Activated naive CD4-positive, alpha-beta T cell treated with anti-CD3 and anti-CD28 coated beads for 36 hours (primary cell): ENCODE data around the gene TSPAN14. TPM values are rescaled to one million over a fixed set of nuclear protein-coding genes. Genes with fewer than 3 reads are reported as not detected.
"Not testable (repeated sequence)": the region's sequence is repeated elsewhere in the genome, so short reads cannot be mapped to it uniquely, and the experiment has no call there.

Experiments
- CTCF ChIA-PET: fragments of 350-600 bp; sonication (Branson Sonifier 250); formaldehyde crosslinking; loops from one replicate; lab custom pipeline; 2021; ENCODE audit warnings: antibody characterized with exemption; lab: Charles Lee
- DNase-seq: peaks from one replicate; pipeline ENCODE4 v3.0.0-alpha.2; 2020
- H3K27ac Mint-ChIP-seq: one replicate; pipeline ENCODE4 v1.8.0; 2021; ENCODE audit warnings: mild to moderate bottlenecking, mixed read lengths
- H3K27me3 Mint-ChIP-seq: one replicate; pipeline ENCODE4 v1.8.0; 2021; ENCODE audit warnings: low read depth, mixed read lengths
- H3K36me3 Mint-ChIP-seq: one replicate; pipeline ENCODE4 v1.8.0; 2021; ENCODE audit warnings: low read depth, mixed read lengths
- H3K4me1 Mint-ChIP-seq: one replicate; pipeline ENCODE4 v1.8.0; 2021; ENCODE audit warnings: low read depth, mixed read lengths
- H3K4me3 Mint-ChIP-seq: one replicate; pipeline ENCODE4 v1.8.0; 2021; ENCODE audit warnings: mild to moderate bottlenecking, moderate library complexity, mixed read lengths
- H3K9me3 Mint-ChIP-seq: one replicate; pipeline ENCODE4 v1.8.0; 2021; ENCODE audit warnings: mixed read lengths
- intact Hi-C: fragments of 100-400 bp; cut with micrococcal nuclease; formaldehyde crosslinking; loops from one replicate; pipeline ENCODE4 v1.15.1; 2023
- total RNA-seq, 2 experiments: library from RNA; stranded (reverse); gene quantifications; one replicate each; pipeline ENCODE4 v1.2.3, GENCODE V29; 2021

TSPAN14 gene
- total RNA-seq, 2 experiments from 2014 or later, result 33.5 to 35.5 TPM

GRCh38 chr10:80539421-80540031, 85.4 kb downstream of the TSPAN14 start:
- intact Hi-C loops, result loop anchor here (5.0 to 10.0 kb wide), 2 partner anchors 385 to 462 kb away; partner anchors contain the start of gene TMEM254
- no peak overlapping the region for H3K4me3 Mint-ChIP-seq
- H3K27me3 Mint-ChIP-seq, result no peaks in the 10 kb centered on the region
- no peaks in the 10 kb centered on the region for H3K36me3 Mint-ChIP-seq
- H3K27ac Mint-ChIP-seq, result no peak overlapping the region
- CTCF ChIA-PET, result no interaction called here
- DNase-seq, result no peak
- peaks cover 12% of the 10 kb centered on the region for H3K4me1 Mint-ChIP-seq
- H3K9me3 Mint-ChIP-seq, result no peaks in the 10 kb centered on the region

DNA sequence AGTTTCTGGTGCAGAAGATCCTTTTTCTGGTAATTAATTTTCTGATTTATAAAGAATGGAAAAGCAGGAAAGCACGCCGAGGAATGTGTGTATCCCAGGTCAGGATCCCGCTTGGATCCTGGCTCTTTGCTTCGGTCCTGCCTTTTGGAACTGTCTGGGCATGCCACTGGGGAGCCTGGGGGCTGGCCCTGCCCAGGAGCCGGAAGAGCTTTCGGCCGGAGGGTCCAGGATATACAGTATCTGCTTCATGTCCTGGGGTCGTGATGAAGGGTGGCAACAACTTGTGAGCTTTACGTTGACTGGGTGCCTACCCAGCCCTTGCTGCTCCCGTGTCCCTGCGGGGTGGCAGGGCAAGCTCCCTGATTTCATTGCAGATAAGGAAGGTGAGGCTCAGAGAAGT, 86.0 kb downstream of the TSPAN14 start:
- CTCF ChIA-PET, result no interaction called here
- no peaks in the 10 kb centered on the region for H3K36me3 Mint-ChIP-seq
- intact Hi-C loops, result no loop called here
- no peaks in the 10 kb centered on the region for H3K9me3 Mint-ChIP-seq
- peaks cover 12% of the 10 kb centered on the region for H3K4me1 Mint-ChIP-seq
- H3K27me3 Mint-ChIP-seq, result no peaks in the 10 kb centered on the region
- H3K27ac Mint-ChIP-seq, result no peak overlapping the region
- no peak for DNase-seq
- H3K4me3 Mint-ChIP-seq, result no peak overlapping the region

- Mint-ChIP-seq H3K27ac (no peak overlapping the region), H3K27me3 (no peaks in the 10 kb centered on the region), H3K9me3 (no peaks in the 10 kb centered on the region), H3K4me1 (peaks cover 12% of the 10 kb centered on the region), H3K36me3 (no peaks in the 10 kb centered on the region), H3K4me3 (no peak overlapping the region)
- CTCF ChIA-PET, result no interaction called here
- intact Hi-C loops, result no loop called here
- DNase-seq, result no peak
These were observed 86.5 kb downstream of the TSPAN14 start for GRCh38 chr10:80540618-80540980.

DNA sequence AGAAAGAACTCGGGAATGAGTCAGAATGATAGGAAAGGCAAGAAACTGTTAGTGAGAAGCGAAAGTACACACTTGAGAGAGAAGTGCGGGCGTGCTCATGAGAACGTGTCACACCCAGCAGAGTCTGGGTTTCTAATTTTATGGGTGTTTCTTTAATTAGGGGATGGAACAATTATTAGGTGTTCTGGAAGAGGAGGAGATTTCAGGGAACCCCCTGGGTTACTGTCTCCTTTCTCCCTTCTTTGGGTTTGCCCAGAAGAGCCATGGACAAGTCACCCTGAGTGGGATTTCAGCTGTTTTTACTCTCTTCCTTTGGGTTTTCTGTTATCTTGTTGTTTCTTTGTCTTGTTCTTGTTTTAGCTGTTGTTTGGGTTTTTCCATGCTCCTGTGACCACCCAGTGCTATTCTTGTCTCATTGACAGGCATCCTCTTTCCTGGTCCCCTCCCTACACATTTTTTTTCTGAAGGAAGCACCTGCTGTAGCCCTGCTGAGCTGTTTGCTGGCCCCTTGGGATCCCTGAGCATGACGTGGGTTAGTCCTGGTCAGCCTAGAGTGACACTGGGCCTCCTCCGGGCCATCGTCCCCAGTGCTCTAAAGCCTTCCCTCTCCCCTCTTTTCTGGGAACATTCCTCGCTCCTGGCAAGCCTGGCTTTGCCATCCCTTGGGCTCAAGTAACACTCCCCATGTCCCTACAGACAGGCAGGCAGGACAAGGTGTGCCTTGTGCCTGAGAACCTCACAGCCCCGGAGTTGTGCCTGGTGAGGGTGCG, 87.1 kb downstream of the TSPAN14 start:
- Mint-ChIP-seq H3K4me3 (no peak overlapping the region), H3K4me1 (peaks cover 12% of the 10 kb centered on the region), H3K36me3 (no peaks in the 10 kb centered on the region), H3K27me3 (no peaks in the 10 kb centered on the region), H3K27ac (no peak overlapping the region), H3K9me3 (no peaks in the 10 kb centered on the region)
- intact Hi-C loops, result no loop called here
- CTCF ChIA-PET, result no interaction called here
- no peak for DNase-seq

DNA sequence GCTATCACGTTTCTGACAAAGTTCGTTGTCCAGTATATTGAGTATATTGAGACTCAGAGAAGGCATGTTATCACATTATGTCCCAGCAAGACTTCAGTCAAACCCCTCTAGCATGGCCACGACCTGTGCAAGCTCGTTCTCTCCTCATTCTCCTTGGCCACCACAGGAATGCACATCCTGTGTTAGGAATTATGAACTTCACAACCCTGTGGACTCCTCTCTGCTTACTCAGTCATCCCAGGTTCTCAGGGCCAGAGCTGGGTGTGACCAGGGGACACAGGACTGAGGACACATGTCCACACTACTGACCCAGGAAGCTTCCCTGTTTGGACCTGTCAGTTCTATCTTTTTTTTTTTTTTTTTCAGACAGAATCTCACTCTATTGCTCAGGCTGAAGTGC, 87.9 kb downstream of the TSPAN14 start:
- Mint-ChIP-seq H3K4me3 (no peak overlapping the region), H3K27ac (no peak overlapping the region), H3K36me3 (no peaks in the 10 kb centered on the region), H3K9me3 (no peaks in the 10 kb centered on the region), H3K27me3 (no peaks in the 10 kb centered on the region), H3K4me1 (peaks cover 10% of the 10 kb centered on the region)
- DNase-seq, result no peak
- CTCF ChIA-PET, result interaction anchor here (0.6 to 1.0 kb wide), 2 partner anchors 36 to 200 kb away, joined by 3 to 6 read pairs; no protein-coding TSS in a partner anchor
- intact Hi-C loops, result no loop called here

DNA sequence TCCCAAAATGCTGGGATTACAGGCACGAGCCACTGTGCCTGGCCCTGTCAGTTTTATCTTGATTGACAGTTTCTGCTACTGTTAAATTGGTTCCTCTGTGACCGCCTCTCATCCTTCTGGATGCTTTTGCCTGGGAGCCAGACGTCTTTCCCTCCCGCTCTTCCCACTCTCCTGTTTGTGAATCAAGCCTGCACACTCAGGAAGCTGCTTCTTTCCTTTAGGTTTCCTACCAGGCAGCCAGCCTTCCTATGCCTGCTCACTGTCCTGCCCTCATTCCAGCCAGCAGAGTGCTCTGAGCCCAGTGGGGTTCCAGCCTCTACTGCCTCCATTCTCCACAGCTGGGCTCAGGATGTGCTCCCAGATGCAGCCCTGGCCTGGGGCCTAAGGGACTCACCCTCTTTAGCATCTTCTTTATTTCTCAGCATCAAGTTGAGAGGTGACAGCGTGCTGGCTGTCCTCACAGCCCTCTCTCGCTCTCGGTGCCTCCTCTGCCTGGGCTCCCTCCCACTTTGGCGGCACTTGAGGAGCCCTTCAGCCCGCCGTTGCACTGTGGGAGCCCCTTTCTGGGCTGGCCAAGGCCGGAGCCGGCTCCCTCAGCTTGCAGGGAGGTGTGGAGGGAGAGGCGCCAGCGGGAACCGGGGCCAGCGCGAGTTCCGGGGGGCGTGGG, 88.7 kb downstream of the TSPAN14 start:
- intact Hi-C loops, result no loop called here
- no peaks in the 10 kb centered on the region for H3K36me3 Mint-ChIP-seq
- H3K27ac Mint-ChIP-seq, result no peak overlapping the region
- H3K4me3 Mint-ChIP-seq, result no peak overlapping the region
- CTCF ChIA-PET, result interaction anchor here (1.0 kb wide), 1 partner anchor 37 kb away, joined by 6 read pairs; no protein-coding TSS in a partner anchor
- peaks cover 10% of the 10 kb centered on the region for H3K4me1 Mint-ChIP-seq
- H3K9me3 Mint-ChIP-seq, result no peaks in the 10 kb centered on the region
- DNase-seq, result no peak
- no peaks in the 10 kb centered on the region for H3K27me3 Mint-ChIP-seq

DNA sequence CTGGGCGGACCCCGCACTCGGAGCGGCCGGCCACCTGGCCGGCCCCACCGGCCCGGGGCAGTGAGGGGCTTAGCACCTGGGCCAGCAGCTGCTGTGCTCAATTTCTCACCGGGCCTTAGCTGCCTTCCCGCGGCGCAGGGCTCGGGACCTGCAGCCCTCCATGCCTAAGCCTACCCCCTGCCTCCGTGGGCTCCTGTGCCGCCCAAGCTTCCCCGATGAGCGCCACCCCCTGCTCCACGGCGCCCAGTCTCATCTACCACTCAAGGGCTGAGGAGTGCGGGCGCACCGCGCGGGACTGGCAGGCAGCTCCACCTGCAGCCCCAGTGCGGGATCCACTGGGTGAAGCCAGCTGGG, 89.2 kb downstream of the TSPAN14 start:
- intact Hi-C loops, H3K36me3 Mint-ChIP-seq, CTCF ChIA-PET, H3K4me3 Mint-ChIP-seq, H3K27me3 Mint-ChIP-seq, H3K9me3 Mint-ChIP-seq, DNase-seq, H3K4me1 Mint-ChIP-seq, H3K27ac Mint-ChIP-seq: not testable (repeated sequence)

GRCh38 chr10:80544316-80544953, 90.3 kb downstream of the TSPAN14 start:
- intact Hi-C loops, result no loop called here
- H3K4me3 Mint-ChIP-seq, result no peak overlapping the region
- DNase-seq, result no peak
- CTCF ChIA-PET, result interaction anchor here (1.5 kb wide), 1 partner anchor 100 kb away, joined by 3 read pairs; no protein-coding TSS in a partner anchor
- H3K4me1 Mint-ChIP-seq, result peaks cover 10% of the 10 kb centered on the region
- no peak overlapping the region for H3K27ac Mint-ChIP-seq
- no peaks in the 10 kb centered on the region for H3K36me3 Mint-ChIP-seq
- H3K9me3 Mint-ChIP-seq, result no peaks in the 10 kb centered on the region
- H3K27me3 Mint-ChIP-seq, result peaks cover 3% of the 10 kb centered on the region

GRCh38 chr10:80545258-80545881, 91.3 kb downstream of the TSPAN14 start:
- no peak overlapping the region for H3K4me3 Mint-ChIP-seq
- peaks cover 10% of the 10 kb centered on the region for H3K4me1 Mint-ChIP-seq
- H3K27me3 Mint-ChIP-seq, result peaks cover 3% of the 10 kb centered on the region
- H3K9me3 Mint-ChIP-seq, result no peaks in the 10 kb centered on the region
- H3K27ac Mint-ChIP-seq, result no peak overlapping the region
- intact Hi-C loops, result no loop called here
- DNase-seq, result no peak
- CTCF ChIA-PET, result no interaction called here
- no peaks in the 10 kb centered on the region for H3K36me3 Mint-ChIP-seq

GRCh38 chr10:80552151-80552646, 98.1 kb downstream of the TSPAN14 start:
- no peak for DNase-seq
- Mint-ChIP-seq H3K36me3 (no peaks in the 10 kb centered on the region), H3K4me3 (no peak overlapping the region), H3K27ac (no peak overlapping the region), H3K27me3 (peaks cover 6% of the 10 kb centered on the region), H3K9me3 (no peaks in the 10 kb centered on the region), H3K4me1 (no peaks in the 10 kb centered on the region)
- intact Hi-C loops, result no loop called here
- CTCF ChIA-PET, result interaction anchor here (1.2 kb wide), 1 partner anchor 111 kb away, joined by 3 read pairs; no protein-coding TSS in a partner anchor

- Mint-ChIP-seq H3K9me3 (no peaks in the 10 kb centered on the region), H3K4me1 (peaks cover 2% of the 10 kb centered on the region), H3K27me3 (peaks cover 6% of the 10 kb centered on the region), H3K27ac (no peak overlapping the region), H3K36me3 (no peaks in the 10 kb centered on the region), H3K4me3 (no peak overlapping the region)
- CTCF ChIA-PET, result no interaction called here
- intact Hi-C loops, result no loop called here
- no peak for DNase-seq
These were observed 99.3 kb downstream of the TSPAN14 start for GRCh38 chr10:80553436-80553835.

DNA sequence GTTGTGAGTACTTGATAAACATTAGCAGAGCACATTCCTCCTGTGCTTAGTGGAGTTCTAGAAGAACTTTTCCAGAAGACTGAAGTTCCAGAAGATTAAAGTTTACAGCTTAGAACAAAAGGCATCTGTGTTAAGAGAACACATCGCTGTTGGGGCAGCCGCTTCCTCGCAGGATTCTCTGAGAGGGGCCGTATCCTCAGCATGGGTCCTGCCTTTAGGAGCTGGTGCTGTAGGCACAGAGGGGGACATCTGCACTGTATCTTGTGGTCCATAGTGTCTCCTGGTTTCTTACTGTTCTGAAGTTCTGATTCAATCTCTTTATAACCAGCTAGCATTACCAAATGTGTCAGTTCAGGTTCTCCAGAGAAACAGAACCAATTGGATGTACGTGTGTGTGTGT, 99.9 kb downstream of the TSPAN14 start:
- DNase-seq, result no peak
- CTCF ChIA-PET, result no interaction called here
- H3K4me1 Mint-ChIP-seq, result peaks cover 2% of the 10 kb centered on the region
- no peaks in the 10 kb centered on the region for H3K36me3 Mint-ChIP-seq
- H3K27ac Mint-ChIP-seq, result no peak overlapping the region
- H3K9me3 Mint-ChIP-seq, result no peaks in the 10 kb centered on the region
- H3K27me3 Mint-ChIP-seq, result peaks cover 3% of the 10 kb centered on the region
- intact Hi-C loops, result no loop called here
- H3K4me3 Mint-ChIP-seq, result no peak overlapping the region
